ENCODE data around the gene PDCD11. TPM values are rescaled to one million over a fixed set of nuclear protein-coding genes. Genes with fewer than 3 reads are reported as not detected.

Gene PDCD11
- total and polyA plus RNA-seq, 2 of the 8 experiments (the other 6 are each of a cell fraction or from before 2014, with no cell fraction given): 18.1 to 79.1 TPM

DNA sequence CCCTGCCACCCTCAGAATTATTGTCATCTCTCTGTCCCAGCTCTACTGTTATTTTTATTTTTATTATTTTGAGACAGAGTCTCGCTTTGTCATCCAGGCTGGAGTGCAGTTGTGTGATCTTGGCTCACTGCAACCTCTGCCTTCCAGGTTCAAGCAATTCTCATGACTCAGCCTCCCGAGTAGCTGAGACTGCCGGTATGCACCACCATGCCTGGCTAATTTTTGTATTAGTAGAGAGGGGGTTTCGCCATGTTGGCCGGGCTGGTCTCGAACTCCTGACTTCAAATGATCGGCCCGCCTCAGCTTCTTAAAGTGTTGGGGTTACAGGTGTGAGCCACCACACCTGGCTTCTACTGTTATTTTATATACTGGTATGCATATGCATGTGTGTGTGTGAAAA lies 44.8 kb downstream of the PDCD11 start:
- H4K8ac ChIP-seq (ENCODE audit: extremely low read depth, insufficient read depth, low read length): no peak overlapping the region
- H3K4me3 ChIP-seq (ENCODE audit: extremely low read depth in 1 of 4, insufficient read depth in 2 of 4, low read depth in 3 of 4, low read length in 4 of 4): no peak overlapping the region
- ChIA-PET CTCF (ENCODE audit: partially characterized antibody) (interaction anchor here (1.2 to 4.3 kb wide), 4 partner anchors 11 to 123 kb away, joined by 3 to 21 read pairs (median 5); partner anchors contain the start of gene CALHM2), POLR2A (ENCODE audit: partially characterized antibody) (interaction anchor here (0.9 to 2.3 kb wide), 6 partner anchors 11 to 45 kb away, joined by 3 to 7 read pairs (median 4); partner anchors contain the start of genes ATP5MK, CALHM2 and PDCD11)
- H2AFZ ChIP-seq (ENCODE audit: low read length): no peak overlapping the region
- H2BK12ac ChIP-seq (ENCODE audit: low read depth, low read length): no peak overlapping the region
- no peak overlapping the region for H3K27ac ChIP-seq (ENCODE audit: low read depth, low read length)
- DNase-seq (ENCODE audit: low read depth in 1 of 2, low spot score in 2 of 2) (no peak), FAIRE-seq (no peak)
- H3K4me1 ChIP-seq (replicated peaks in 1 of 4; ENCODE audit: control insufficient read depth in 3 of 4, insufficient read depth in 4 of 4, low read length in 3 of 4): no peaks in the 10 kb centered on the region
- no peaks in the 10 kb centered on the region for H3K9me3 ChIP-seq (ENCODE audit: insufficient read depth in 2 of 2, low read depth in 1 of 2, low read length in 1 of 2)
- H4K5ac ChIP-seq (ENCODE audit: insufficient read length, low read depth, low read length): no peak overlapping the region
- no peak overlapping the region for H2BK20ac ChIP-seq (ENCODE audit: low read length)
- H2AK5ac ChIP-seq (ENCODE audit: low read depth, low read length): no peak overlapping the region
- WGBS, 2 experiments (ENCODE audit: extremely low coverage in 1 of 2, insufficient coverage in 1 of 2, insufficient read length in 1 of 2, insufficient replicate concordance in 2 of 2, low coverage in 1 of 2, low lambda C conversion rate in 2 of 2, missing lambda C conversion rate in 1 of 2): 98% methylated on average over 8 of the region's 8 CpGs; no CpG with 5 or more reads in 1 of the 2 experiments
- peaks cover 0 to 8% of the 10 kb centered on the region in 2 experiments for H4K20me1 ChIP-seq (replicated peaks in 1 of 2; ENCODE audit: control insufficient read depth in 1 of 2, insufficient read depth in 2 of 2, low read length in 2 of 2)
- no peaks in the 10 kb centered on the region for H3K23me2 ChIP-seq (ENCODE audit: low read depth, low read length)
- peaks cover 40 to 93% (median 84%) of the 10 kb centered on the region in 4 experiments for H3K36me3 ChIP-seq (ENCODE audit: control insufficient read depth in 2 of 4, insufficient read depth in 4 of 4, low read length in 3 of 4)
- no peak overlapping the region for H3K18ac ChIP-seq (ENCODE audit: extremely low read depth, low read length)
- H3K79me2 ChIP-seq (ENCODE audit: control insufficient read depth in 1 of 2, insufficient read depth in 2 of 2, low read length in 2 of 2): no peaks in the 10 kb centered on the region
- H3K9ac ChIP-seq (replicated peaks in 1 of 4; ENCODE audit: extremely low read depth in 1 of 4, low read depth in 3 of 4, low read length in 3 of 4): no peak overlapping the region
- H4K91ac ChIP-seq (replicated peaks; ENCODE audit: insufficient read length, low read length): no peak overlapping the region
- H3K27me3 ChIP-seq (replicated peaks in 1 of 4; ENCODE audit: control insufficient read depth in 3 of 4, extremely low read depth in 1 of 4, insufficient read depth in 3 of 4, low read length in 3 of 4): no peaks in the 10 kb centered on the region
- no peaks in the 10 kb centered on the region; the same call in 1 of the 2 replicates for H3K79me1 ChIP-seq (ENCODE audit: low read depth, low read length)
- no peak overlapping the region for H2BK15ac ChIP-seq (ENCODE audit: low read length)
- no peak overlapping the region for H3K23ac ChIP-seq (ENCODE audit: insufficient read length)
- no peak overlapping the region for H3K56ac ChIP-seq (replicated peaks; ENCODE audit: insufficient read length, low read depth, low read length)
- H3K14ac ChIP-seq (ENCODE audit: insufficient read length): no peak overlapping the region
- no peak overlapping the region for H2BK120ac ChIP-seq (replicated peaks; ENCODE audit: low read depth, low read length)
- no peak overlapping the region for H3K4me2 ChIP-seq (ENCODE audit: insufficient read depth in 1 of 2, low read depth in 2 of 2, low read length in 2 of 2)
- no peak overlapping the region for H3K4ac ChIP-seq (replicated peaks; ENCODE audit: insufficient read length, low read depth, low read length)
- H2BK5ac ChIP-seq (ENCODE audit: low read depth, low read length): no peak overlapping the region
- no peak for TF ChIP-seq CREB1 (IDR thresholded peaks at IDR 0.05)
- TF ChIP-seq CHD1 (IDR thresholded peaks at IDR 0.05; ENCODE audit: low read depth, low read length): no peak
- TF ChIP-seq CBX5 (IDR thresholded peaks at IDR 0.05; ENCODE audit: low read depth, low read length): no peak
- TF ChIP-seq, protein P1, sequence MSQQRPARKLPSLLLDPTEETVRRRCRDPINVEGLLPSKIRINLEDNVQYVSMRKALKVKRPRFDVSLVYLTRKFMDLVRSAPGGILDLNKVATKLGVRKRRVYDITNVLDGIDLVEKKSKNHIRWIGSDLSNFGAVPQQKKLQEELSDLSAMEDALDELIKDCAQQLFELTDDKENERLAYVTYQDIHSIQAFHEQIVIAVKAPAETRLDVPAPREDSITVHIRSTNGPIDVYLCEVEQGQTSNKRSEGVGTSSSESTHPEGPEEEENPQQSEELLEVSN (IDR thresholded peaks at IDR 0.05): no peak
- TF ChIP-seq BACH1 (IDR thresholded peaks at IDR 0.05; ENCODE audit: low read length): no peak
- TF ChIP-seq SP1 (IDR thresholded peaks at IDR 0.05; ENCODE audit: low read depth, low read length): no peak
- TF ChIP-seq BRCA1 (IDR thresholded peaks at IDR 0.05; ENCODE audit: low read depth, low read length): no peak
- TF ChIP-seq GTF2F1 (IDR thresholded peaks at IDR 0.05; ENCODE audit: borderline replicate concordance, low read depth, low read length): no peak
- TF ChIP-seq KDM5A (IDR thresholded peaks at IDR 0.05; ENCODE audit: low read length): no peak
- TF ChIP-seq CTBP2 (IDR thresholded peaks at IDR 0.05; ENCODE audit: borderline replicate concordance, insufficient read depth, insufficient read length, low read length): no peak
- TF ChIP-seq BCL11A (IDR thresholded peaks at IDR 0.05; ENCODE audit: low read depth in 2 of 2, low read length in 2 of 2): no peak
- TF ChIP-seq RXRA (IDR thresholded peaks at IDR 0.05; ENCODE audit: insufficient read depth, low read depth, low read length): no peak
- no peak for TF ChIP-seq RNF2 (IDR thresholded peaks at IDR 0.05; ENCODE audit: borderline replicate concordance, low read depth, low read length, missing control alignments, poor library complexity, severe bottlenecking)
- no peak for TF ChIP-seq EGR1 (IDR thresholded peaks at IDR 0.05; ENCODE audit: borderline replicate concordance, low read depth, low read length)
